ENCODE measurements around the gene ATXN3L. TPM values are rescaled to one million over a fixed set of nuclear protein-coding genes. Genes with fewer than 3 reads are reported as not detected.

ATXN3L gene
- polyA plus RNA-seq, 1 of the 3 experiments (the other 2 are of a cell fraction), result not detected

DNA sequence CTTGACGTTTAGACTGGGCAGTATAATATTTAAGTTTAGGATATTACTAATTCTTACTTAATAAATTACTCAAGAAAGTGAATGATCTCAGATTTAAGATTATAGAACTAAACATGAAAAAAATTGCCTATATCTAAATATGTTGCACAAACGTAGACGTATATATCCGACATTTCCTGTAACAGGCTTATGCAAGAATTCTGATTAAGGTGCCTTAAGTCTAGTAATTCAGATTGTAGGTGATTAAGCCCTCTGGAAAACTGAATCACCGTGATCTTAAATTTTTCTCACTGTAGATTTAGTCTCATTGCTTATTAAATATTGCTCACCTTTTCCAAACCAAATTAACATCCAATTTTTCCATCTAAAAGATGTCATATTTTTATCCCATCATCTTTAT, 24.0 kb downstream of the ATXN3L start:
- Histone ChIP-seq H2AFZ (ENCODE audit: low read depth) (no peak overlapping the region), H3K9me3 (no peaks in the 10 kb centered on the region), H3K27me3 (ENCODE audit: insufficient read depth) (no peaks in the 10 kb centered on the region), H4K20me1 (ENCODE audit: insufficient read depth) (no peaks in the 10 kb centered on the region), H3K79me2 (ENCODE audit: insufficient read depth) (peaks cover 96% of the 10 kb centered on the region), H3K36me3 (replicated peaks in 1 of 2; ENCODE audit: control insufficient read depth in 1 of 2, insufficient read depth in 2 of 2, low read length in 1 of 2) (peaks cover 0 to 18% of the 10 kb centered on the region in 2 experiments), H3K4me1 (ENCODE audit: control insufficient read depth in 1 of 2, insufficient read depth in 2 of 2, low read depth in 1 of 2, low read length in 1 of 2) (peaks cover 0 to 15% of the 10 kb centered on the region in 2 experiments; a peak in 3 of 4 replicates), H3F3A (replicated peaks; ENCODE audit: insufficient read depth) (peaks cover 41% of the 10 kb centered on the region), H3K27ac (ENCODE audit: low read depth in 2 of 2, low read length in 1 of 2) (peak overlapping the region; percentile 53 to 79; a peak in 3 of 4 replicates), H3K4me2 (peak overlapping the region; percentile 53), H3K4me3 (ENCODE audit: low read depth in 2 of 2, low read length in 1 of 2) (no peak overlapping the region), H3K9ac (peak overlapping the region; percentile 28; the same call in 1 of the 2 replicates), H3K9me2 (no peaks in the 10 kb centered on the region)
- ChIA-PET POLR2A (no interaction called here), CTCF (no interaction called here)
- TF ChIP-seq CTCF (IDR thresholded peaks at IDR 0.05) (no peak), SIN3A (IDR thresholded peaks at IDR 0.05; ENCODE audit: borderline replicate concordance, low read depth, low read length) (no peak), JUND (IDR thresholded peaks at IDR 0.05) (no peak), SMC3 (IDR thresholded peaks at IDR 0.05; ENCODE audit: low read depth, low read length) (no peak), GATA2 (CRISPR knock-in tag; IDR thresholded peaks at IDR 0.05) (no peak), PBX3 (IDR thresholded peaks at IDR 0.05) (no peak), GABPA (IDR thresholded peaks at IDR 0.05; ENCODE audit: low read depth) (no peak), TEAD4 (IDR thresholded peaks at IDR 0.05; ENCODE audit: borderline replicate concordance, insufficient read depth) (no peak), MAX (IDR thresholded peaks at IDR 0.05; ENCODE audit: low read depth) (no peak), RCOR1 (IDR thresholded peaks at IDR 0.05; ENCODE audit: low read length) (no peak), USF1 (IDR thresholded peaks at IDR 0.05; ENCODE audit: borderline replicate concordance, low read depth) (no peak), REST (IDR thresholded peaks at IDR 0.05; ENCODE audit: low read depth, low read length) (no peak), CHD2 (IDR thresholded peaks at IDR 0.05; ENCODE audit: low read length, partially characterized antibody) (no peak), NRF1 (IDR thresholded peaks at IDR 0.05; ENCODE audit: low read depth, low read length) (no peak)
- no peak for DNase-seq
- 73% methylated on average over 5 of the region's 5 CpGs for WGBS (ENCODE audit: low lambda C conversion rate)

All from SK-N-SH (cell line).